Body of pancreas (tissue), 4 donors: ENCODE data around the gene DVL1. TPM values are rescaled to one million over a fixed set of nuclear protein-coding genes. Genes with fewer than 3 reads are reported as not detected.

Experiments used
- ATAC-seq: fragments of 150-250 bp; one replicate; pipeline ENCODE4 v1.9.1; 2016
- DNase-seq, 4 donors: peaks; one replicate each; pipeline ENCODE4 v3.0.0-alpha.2; 2019
- H3K27ac ChIP-seq, 4 donors: fragments of 200-600 bp; sonication (generic); 1 replicate in 3 of 4; 2 replicates in 1 of 4; pipeline versions ENCODE4 v1.5.1 to v1.6.1; 2016 to 2019; ENCODE audit warnings: mild to moderate bottlenecking in 1 of 4, mixed read lengths in 1 of 4, moderate library complexity in 1 of 4
- H3K27me3 ChIP-seq, 2 donors: fragments of 200-600 bp; sonication (generic); one replicate each; pipeline ENCODE4 v1.6.0; 2016; ENCODE audit warnings: mild to moderate bottlenecking in 1 of 2
- H3K36me3 ChIP-seq, 2 donors: fragments of 200-600 bp; sonication (generic); replicated peaks in 1 of 2; 2 replicates each; pipeline ENCODE4 v1.5.1; 2016; ENCODE audit warnings: low read depth in 2 of 2; ENCODE audit not compliant: insufficient read depth in 1 of 2
- H3K4me1 ChIP-seq: fragments of 200-600 bp; sonication (generic); one replicate; pipeline ENCODE4 v1.6.0; 2016
- H3K4me3 ChIP-seq, 2 donors: fragments of 200-600 bp; sonication (generic); 1 replicate in 1 of 2; 2 replicates in 1 of 2; pipeline ENCODE4 v1.5.1; 2016 to 2019
- H3K9me3 ChIP-seq, 3 donors: fragments of 200-600 bp; sonication (generic); 1 replicate in 2 of 3; 2 replicates in 1 of 3; pipeline ENCODE4 v1.5.1; 2016
- POLR2A ChIP-seq, 3 donors: fragments of 450-650 bp; IDR thresholded peaks; one replicate each; pipeline ENCODE4 v1.6.1; 2016; ENCODE audit warnings: antibody characterized with exemption in 3 of 3, mild to moderate bottlenecking in 2 of 3
- WGBS, 2 donors: methylation state at CpG; one replicate each; pipeline ENCODE4 v1.1.5; 2017; 5-methylcytosine and 5-hydroxymethylcytosine counted together
- intact Hi-C: fragments of 100-400 bp; cut with DNase I; formaldehyde crosslinking; loops from one replicate; pipeline ENCODE4 v1.15.1; 2023
- total RNA-seq, 2 donors: library from RNA; depleted of rRNA; stranded (reverse); fragments of >200 nt; gene quantifications; one replicate each; pipeline ENCODE4 v1.1.0, GENCODE V29; 2016
- TF ChIP-seq, protein P1 (sequence below), 7 experiments: fragments of 450-650 bp in 4 of 7; fragments of 200-600 bp in 3 of 7; sonication (generic) in 3 of 7; IDR thresholded peaks; one replicate each; pipeline ENCODE4 v1.5.1; 2016 to 2019; ENCODE audit warnings: antibody characterized with exemption in 7 of 7

DVL1 gene
- total RNA-seq, 2 donors from 2014 or later = 58.1 to 84.4 TPM

- peaks cover 6% of the 10 kb centered on the region for H3K4me1 ChIP-seq
- DNase-seq (no peak), ATAC-seq (no peak)
- H3K27me3 ChIP-seq = no peaks in the 10 kb centered on the region
- no peak for TF ChIP-seq POLR2A (IDR thresholded peaks at IDR 0.05)
- TF ChIP-seq, protein P1, sequence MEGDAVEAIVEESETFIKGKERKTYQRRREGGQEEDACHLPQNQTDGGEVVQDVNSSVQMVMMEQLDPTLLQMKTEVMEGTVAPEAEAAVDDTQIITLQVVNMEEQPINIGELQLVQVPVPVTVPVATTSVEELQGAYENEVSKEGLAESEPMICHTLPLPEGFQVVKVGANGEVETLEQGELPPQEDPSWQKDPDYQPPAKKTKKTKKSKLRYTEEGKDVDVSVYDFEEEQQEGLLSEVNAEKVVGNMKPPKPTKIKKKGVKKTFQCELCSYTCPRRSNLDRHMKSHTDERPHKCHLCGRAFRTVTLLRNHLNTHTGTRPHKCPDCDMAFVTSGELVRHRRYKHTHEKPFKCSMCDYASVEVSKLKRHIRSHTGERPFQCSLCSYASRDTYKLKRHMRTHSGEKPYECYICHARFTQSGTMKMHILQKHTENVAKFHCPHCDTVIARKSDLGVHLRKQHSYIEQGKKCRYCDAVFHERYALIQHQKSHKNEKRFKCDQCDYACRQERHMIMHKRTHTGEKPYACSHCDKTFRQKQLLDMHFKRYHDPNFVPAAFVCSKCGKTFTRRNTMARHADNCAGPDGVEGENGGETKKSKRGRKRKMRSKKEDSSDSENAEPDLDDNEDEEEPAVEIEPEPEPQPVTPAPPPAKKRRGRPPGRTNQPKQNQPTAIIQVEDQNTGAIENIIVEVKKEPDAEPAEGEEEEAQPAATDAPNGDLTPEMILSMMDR (IDR thresholded peaks at IDR 0.05) = no peak
- no peak overlapping the region for H3K4me3 ChIP-seq
- intact Hi-C loops = no loop called here
- H3K36me3 ChIP-seq = peaks cover 0 to 1% of the 10 kb centered on the region in 2 donors
- 91% methylated on average over 16 of the region's 16 CpGs; no CpG with 5 or more reads in 1 of the 2 donors for WGBS, 2 donors
- H3K27ac ChIP-seq = no peak overlapping the region
- H3K9me3 ChIP-seq = no peaks in the 10 kb centered on the region
Measured at GRCh38 chr1:1380860-1381259, 31.6 kb upstream of the DVL1 start.

- ATAC-seq = no peak
Measured at GRCh38 chr1:1377540-1378205, 28.5 kb upstream of the DVL1 start.

GRCh38 chr1:1376551-1377226 is 27.5 kb upstream of the DVL1 start:
- DNase-seq (no peak), ATAC-seq (no peak)
- Histone ChIP-seq H3K27me3 (no peaks in the 10 kb centered on the region), H3K36me3 (no peaks in the 10 kb centered on the region), H3K27ac (peak overlapping the region in 1 of 4 donors; percentile 96), H3K4me1 (peaks cover 33% of the 10 kb centered on the region), H3K4me3 (no peak overlapping the region), H3K9me3 (no peaks in the 10 kb centered on the region)
- intact Hi-C loops = no loop called here
- 82 to 89% methylated on average over 10 of the region's 10 CpGs for WGBS, 2 donors
- TF ChIP-seq POLR2A (IDR thresholded peaks at IDR 0.05) = no peak

More at GRCh38 chr1:1377540-1378205, 28.5 kb upstream of the DVL1 start:
- H3K4me1 ChIP-seq = peaks cover 24% of the 10 kb centered on the region
- no peaks in the 10 kb centered on the region for H3K27me3 ChIP-seq
- H3K27ac ChIP-seq = no peak overlapping the region
- WGBS, 2 donors = 90 to 93% methylated on average over 16 of the region's 16 CpGs
- H3K4me3 ChIP-seq = no peak overlapping the region
- no peak for DNase-seq
- H3K9me3 ChIP-seq = no peaks in the 10 kb centered on the region
- intact Hi-C loops = no loop called here
- TF ChIP-seq, protein P1 (IDR thresholded peaks at IDR 0.05) = no peak
- H3K36me3 ChIP-seq = no peaks in the 10 kb centered on the region

DNA sequence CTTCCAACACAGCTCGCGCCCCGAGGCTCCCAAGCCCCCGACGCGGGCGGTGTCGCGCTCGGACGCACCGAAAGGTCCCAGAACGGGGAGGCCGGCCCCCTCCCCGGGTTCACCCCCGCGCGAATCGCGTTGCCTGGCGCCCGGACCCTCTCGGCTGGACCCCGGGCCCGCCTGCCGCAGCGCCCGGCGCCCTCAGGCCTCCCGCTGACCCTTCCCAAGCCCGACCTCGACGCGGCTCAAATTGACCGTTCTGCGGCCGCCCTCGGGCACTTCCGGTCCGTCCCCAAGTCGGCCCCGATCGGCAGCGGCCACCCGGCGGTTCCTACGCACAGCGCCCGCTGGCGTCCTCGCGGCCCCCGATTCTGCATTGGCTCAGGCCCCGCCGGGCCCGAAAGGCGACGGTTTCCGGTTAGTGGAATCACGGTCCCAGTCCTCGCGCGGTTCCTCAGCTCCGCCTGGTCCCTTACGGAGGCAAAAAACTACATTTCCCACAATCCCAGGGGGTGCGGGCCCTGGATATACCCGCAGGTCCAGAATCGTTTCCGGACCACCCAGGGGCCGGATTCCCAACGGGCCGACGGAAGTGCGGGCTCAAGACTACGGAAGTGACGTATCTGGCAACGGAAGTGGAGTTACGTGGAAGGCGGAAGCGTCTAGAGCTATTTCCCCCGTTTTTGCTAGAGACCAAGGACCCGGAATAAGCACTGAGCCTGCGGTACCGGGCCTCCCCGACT is 25.9 kb upstream of the DVL1 start, which contains the start of gene AURKAIP1:
TSS of gene AURKAIP1 (minus strand) at position 279 of the 734 bp plus-strand sequence. CDS start 451 bp downstream, outside the sequence.
- ATAC-seq (peak; percentile 96), DNase-seq (peak; percentile 98 to 99 (median 99))
- Histone ChIP-seq H3K27me3 (no peaks in the 10 kb centered on the region), H3K4me1 (peaks cover 36% of the 10 kb centered on the region), H3K27ac (peak within 1 kb of the TSS; percentile 77 to 96 (median 86)), H3K4me3 (peak within 1 kb of the TSS; percentile 98 to 100), H3K36me3 (no peaks in the 10 kb centered on the region), H3K9me3 (no peaks in the 10 kb centered on the region)
- TF ChIP-seq POLR2A (IDR thresholded peaks at IDR 0.05) = peak; percentile 10 to 83 (median 73)
- TF ChIP-seq, protein P1 (IDR thresholded peaks at IDR 0.05) = peak in 5 of 7 experiments; percentile 21 to 57 (median 53)
- intact Hi-C loops = no loop called here
- WGBS, 2 donors = 0 to 1% methylated on average over 31 to 80 of the region's 85 CpGs

- ATAC-seq (no peak), DNase-seq (peak in 1 of 4 donors; percentile 39)
- intact Hi-C loops = no loop called here
- H3K4me1 ChIP-seq = peaks cover 36% of the 10 kb centered on the region
- no peaks in the 10 kb centered on the region for H3K27me3 ChIP-seq
- TF ChIP-seq POLR2A (IDR thresholded peaks at IDR 0.05) = no peak
- TF ChIP-seq, protein P1 (IDR thresholded peaks at IDR 0.05) = no peak
- no peaks in the 10 kb centered on the region for H3K36me3 ChIP-seq
- peak overlapping the region; percentile 77 to 96 (median 86) for H3K27ac ChIP-seq
- H3K9me3 ChIP-seq = no peaks in the 10 kb centered on the region
- 0 to 1% methylated on average over 7 to 23 of the region's 24 CpGs for WGBS, 2 donors
- peak overlapping the region; percentile 98 to 100 for H3K4me3 ChIP-seq
Measured at GRCh38 chr1:1374589-1374928, 25.3 kb upstream of the DVL1 start.
